CD4-positive, alpha-beta T cell treated with Interleukin-2 at 100 ng/mL for 4 hours (primary cell): ENCODE results near the gene SPATA17.
"Not testable (repeated sequence)": the region's sequence is repeated elsewhere in the genome, so short reads cannot be mapped to it uniquely, and the experiment has no call there.

Source experiments
- DNase-seq: peaks from one replicate; pipeline ENCODE4 v3.0.0-alpha.2; 2020; ENCODE audit warnings: low spot score

The SPATA17 gene

GRCh38 chr1:217681806-217682205 is 50.7 kb downstream of the SPATA17 start:
- no peak for DNase-seq

- DNase-seq = no peak
Measured at GRCh38 chr1:217687511-217687910, 56.4 kb downstream of the SPATA17 start.

GRCh38 chr1:217696140-217696539 is 65.0 kb downstream of the SPATA17 start:
- DNase-seq = not testable (repeated sequence)

- DNase-seq = no peak
Measured at GRCh38 chr1:217703326-217703725, 72.2 kb downstream of the SPATA17 start.

- no peak for DNase-seq
Measured at GRCh38 chr1:217712925-217713597, 81.9 kb downstream of the SPATA17 start.

GRCh38 chr1:217715681-217716080 is 84.5 kb downstream of the SPATA17 start:
- DNase-seq = no peak

- DNase-seq = no peak
Measured at GRCh38 chr1:217717959-217718358, 86.8 kb downstream of the SPATA17 start.

GRCh38 chr1:217718873-217719272 is 87.7 kb downstream of the SPATA17 start:
- no peak for DNase-seq

- no peak for DNase-seq
Measured at GRCh38 chr1:217721692-217722091, 90.5 kb downstream of the SPATA17 start.

- DNase-seq = no peak
Measured at GRCh38 chr1:217734973-217735372, 103.8 kb downstream of the SPATA17 start.

GRCh38 chr1:217747156-217747769 is 116.1 kb downstream of the SPATA17 start:
- no peak for DNase-seq

GRCh38 chr1:217769768-217770167 is 138.6 kb downstream of the SPATA17 start:
- DNase-seq = no peak

- DNase-seq = no peak
Measured at GRCh38 chr1:217770918-217771317, 139.8 kb downstream of the SPATA17 start.

GRCh38 chr1:217776693-217777092 is 145.5 kb downstream of the SPATA17 start:
- no peak for DNase-seq

- no peak for DNase-seq
Measured at GRCh38 chr1:217781056-217781455, 149.9 kb downstream of the SPATA17 start.

- no peak for DNase-seq
Measured at GRCh38 chr1:217791091-217791490, 159.9 kb downstream of the SPATA17 start.

GRCh38 chr1:217805792-217806191 is 174.6 kb downstream of the SPATA17 start:
- no peak for DNase-seq

- no peak for DNase-seq
Measured at GRCh38 chr1:217812175-217812574, 181.0 kb downstream of the SPATA17 start.

GRCh38 chr1:217813031-217813430 is 181.9 kb downstream of the SPATA17 start:
- no peak for DNase-seq

- no peak for DNase-seq
Measured at GRCh38 chr1:217837691-217838090, 206.5 kb downstream of the SPATA17 start.

GRCh38 chr1:217839161-217839560 is 208.0 kb downstream of the SPATA17 start:
- DNase-seq = no peak

- no peak for DNase-seq
Measured at GRCh38 chr1:217846733-217847132, 215.6 kb downstream of the SPATA17 start.

GRCh38 chr1:217847643-217848042 is 216.5 kb downstream of the SPATA17 start:
- no peak for DNase-seq
